Measurements from ENCODE around the gene PRUNE2. TPM values are rescaled to one million over a fixed set of nuclear protein-coding genes. Genes with fewer than 3 reads are reported as not detected.

PRUNE2 gene
- total RNA-seq, 1 experiment from 2014 or later = 0.59 TPM

GRCh38 chr9:76567086-76567485 lies 338.8 kb downstream of the PRUNE2 start (continued):
- TF ChIP-seq, protein P1, sequence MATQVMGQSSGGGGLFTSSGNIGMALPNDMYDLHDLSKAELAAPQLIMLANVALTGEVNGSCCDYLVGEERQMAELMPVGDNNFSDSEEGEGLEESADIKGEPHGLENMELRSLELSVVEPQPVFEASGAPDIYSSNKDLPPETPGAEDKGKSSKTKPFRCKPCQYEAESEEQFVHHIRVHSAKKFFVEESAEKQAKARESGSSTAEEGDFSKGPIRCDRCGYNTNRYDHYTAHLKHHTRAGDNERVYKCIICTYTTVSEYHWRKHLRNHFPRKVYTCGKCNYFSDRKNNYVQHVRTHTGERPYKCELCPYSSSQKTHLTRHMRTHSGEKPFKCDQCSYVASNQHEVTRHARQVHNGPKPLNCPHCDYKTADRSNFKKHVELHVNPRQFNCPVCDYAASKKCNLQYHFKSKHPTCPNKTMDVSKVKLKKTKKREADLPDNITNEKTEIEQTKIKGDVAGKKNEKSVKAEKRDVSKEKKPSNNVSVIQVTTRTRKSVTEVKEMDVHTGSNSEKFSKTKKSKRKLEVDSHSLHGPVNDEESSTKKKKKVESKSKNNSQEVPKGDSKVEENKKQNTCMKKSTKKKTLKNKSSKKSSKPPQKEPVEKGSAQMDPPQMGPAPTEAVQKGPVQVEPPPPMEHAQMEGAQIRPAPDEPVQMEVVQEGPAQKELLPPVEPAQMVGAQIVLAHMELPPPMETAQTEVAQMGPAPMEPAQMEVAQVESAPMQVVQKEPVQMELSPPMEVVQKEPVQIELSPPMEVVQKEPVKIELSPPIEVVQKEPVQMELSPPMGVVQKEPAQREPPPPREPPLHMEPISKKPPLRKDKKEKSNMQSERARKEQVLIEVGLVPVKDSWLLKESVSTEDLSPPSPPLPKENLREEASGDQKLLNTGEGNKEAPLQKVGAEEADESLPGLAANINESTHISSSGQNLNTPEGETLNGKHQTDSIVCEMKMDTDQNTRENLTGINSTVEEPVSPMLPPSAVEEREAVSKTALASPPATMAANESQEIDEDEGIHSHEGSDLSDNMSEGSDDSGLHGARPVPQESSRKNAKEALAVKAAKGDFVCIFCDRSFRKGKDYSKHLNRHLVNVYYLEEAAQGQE (IDR thresholded peaks at IDR 0.05; ENCODE audit: low read depth) = no peak
- no peak for TF ChIP-seq CBX3 (IDR thresholded peaks at IDR 0.05; ENCODE audit: low read depth)
- no peak for TF ChIP-seq SP1 (IDR thresholded peaks at IDR 0.05; ENCODE audit: low read depth)
- no peak for TF ChIP-seq EZH2 (IDR thresholded peaks at IDR 0.05)
- no peak for TF ChIP-seq SIN3A (IDR thresholded peaks at IDR 0.05; ENCODE audit: low read depth)
- TF ChIP-seq ELF1 (IDR thresholded peaks at IDR 0.05; ENCODE audit: borderline replicate concordance, low read depth) = no peak
- no peak for TF ChIP-seq FOSL1 (IDR thresholded peaks at IDR 0.05; ENCODE audit: low read depth)

GRCh38 chr9:76564297-76564696 lies 341.6 kb downstream of the PRUNE2 start:
- H4K20me1 ChIP-seq (ENCODE audit: insufficient read depth) = no peaks in the 10 kb centered on the region

More at GRCh38 chr9:76564297-76564696, 341.6 kb downstream of the PRUNE2 start:
- DNase-seq (ENCODE audit: low read depth, low spot score) = no peak
- H3K36me3 ChIP-seq (ENCODE audit: control insufficient read depth in 1 of 2, insufficient read depth in 2 of 2, low read length in 2 of 2) = no peaks in the 10 kb centered on the region
- no TSS peak for BruUV-seq (replicated peaks)
- H2AFZ ChIP-seq (ENCODE audit: low read depth, low read length, poor library complexity, severe bottlenecking) = no peak overlapping the region
- no peak overlapping the region for H3K27ac ChIP-seq (ENCODE audit: low read depth, low read length)
- H3K27me3 ChIP-seq (ENCODE audit: insufficient read depth, low read length) = no peaks in the 10 kb centered on the region
- no peaks in the 10 kb centered on the region for H3K4me1 ChIP-seq (ENCODE audit: control insufficient read depth in 1 of 2, insufficient read depth in 2 of 2, low read length in 2 of 2)
- ATAC-seq = no peak
- no peak overlapping the region for H3K4me2 ChIP-seq (ENCODE audit: low read length)
- TF ChIP-seq SP1 (IDR thresholded peaks at IDR 0.05; ENCODE audit: low read depth) = no peak
- TF ChIP-seq ELF1 (IDR thresholded peaks at IDR 0.05; ENCODE audit: borderline replicate concordance, low read depth) = no peak
- TF ChIP-seq, protein P2, sequence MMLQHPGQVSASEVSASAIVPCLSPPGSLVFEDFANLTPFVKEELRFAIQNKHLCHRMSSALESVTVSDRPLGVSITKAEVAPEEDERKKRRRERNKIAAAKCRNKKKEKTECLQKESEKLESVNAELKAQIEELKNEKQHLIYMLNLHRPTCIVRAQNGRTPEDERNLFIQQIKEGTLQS (IDR thresholded peaks at IDR 0.05) = no peak
- no peak for TF ChIP-seq RAD21 (IDR thresholded peaks at IDR 0.05; ENCODE audit: low read depth)
- TF ChIP-seq SIN3A (IDR thresholded peaks at IDR 0.05; ENCODE audit: low read depth) = no peak
- no peak for TF ChIP-seq ZNF274 (IDR thresholded peaks at IDR 0.05; ENCODE audit: low read depth, low read length)
- no peak for TF ChIP-seq EZH2 (IDR thresholded peaks at IDR 0.05)
- TF ChIP-seq, protein P3, sequence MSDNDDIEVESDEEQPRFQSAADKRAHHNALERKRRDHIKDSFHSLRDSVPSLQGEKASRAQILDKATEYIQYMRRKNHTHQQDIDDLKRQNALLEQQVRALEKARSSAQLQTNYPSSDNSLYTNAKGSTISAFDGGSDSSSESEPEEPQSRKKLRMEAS (IDR thresholded peaks at IDR 0.05) = no peak
- TF ChIP-seq FOSL1 (IDR thresholded peaks at IDR 0.05; ENCODE audit: low read depth) = no peak
- TF ChIP-seq, protein P1 (IDR thresholded peaks at IDR 0.05; ENCODE audit: low read depth) = no peak
- TF ChIP-seq, protein P4, sequence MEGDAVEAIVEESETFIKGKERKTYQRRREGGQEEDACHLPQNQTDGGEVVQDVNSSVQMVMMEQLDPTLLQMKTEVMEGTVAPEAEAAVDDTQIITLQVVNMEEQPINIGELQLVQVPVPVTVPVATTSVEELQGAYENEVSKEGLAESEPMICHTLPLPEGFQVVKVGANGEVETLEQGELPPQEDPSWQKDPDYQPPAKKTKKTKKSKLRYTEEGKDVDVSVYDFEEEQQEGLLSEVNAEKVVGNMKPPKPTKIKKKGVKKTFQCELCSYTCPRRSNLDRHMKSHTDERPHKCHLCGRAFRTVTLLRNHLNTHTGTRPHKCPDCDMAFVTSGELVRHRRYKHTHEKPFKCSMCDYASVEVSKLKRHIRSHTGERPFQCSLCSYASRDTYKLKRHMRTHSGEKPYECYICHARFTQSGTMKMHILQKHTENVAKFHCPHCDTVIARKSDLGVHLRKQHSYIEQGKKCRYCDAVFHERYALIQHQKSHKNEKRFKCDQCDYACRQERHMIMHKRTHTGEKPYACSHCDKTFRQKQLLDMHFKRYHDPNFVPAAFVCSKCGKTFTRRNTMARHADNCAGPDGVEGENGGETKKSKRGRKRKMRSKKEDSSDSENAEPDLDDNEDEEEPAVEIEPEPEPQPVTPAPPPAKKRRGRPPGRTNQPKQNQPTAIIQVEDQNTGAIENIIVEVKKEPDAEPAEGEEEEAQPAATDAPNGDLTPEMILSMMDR (IDR thresholded peaks at IDR 0.05 in 2 of 3, conservative IDR thresholded peaks at IDR 0.05 in 1 of 3; ENCODE audit: borderline replicate concordance in 1 of 3, insufficient read depth in 1 of 3, low read depth in 2 of 3, low read length in 2 of 3) = no peak
- no peak for TF ChIP-seq JUND (IDR thresholded peaks at IDR 0.05)
- POLR2A ChIA-PET = no interaction called here
- H3K9ac ChIP-seq (ENCODE audit: low read length) = no peak overlapping the region
- CTCF ChIA-PET = no interaction called here
- RAD21 ChIA-PET (ENCODE audit: low non-redundant PET in 1 of 2, low total read pairs in 2 of 2, uncharacterized antibody in 2 of 2, unreplicated experiment in 2 of 2) = no interaction called here
- intact Hi-C loops (cut with micrococcal nuclease) = no loop called here
- H3K4me3 ChIP-seq (replicated peaks in 1 of 2; ENCODE audit: low read depth in 1 of 2, low read length in 2 of 2) = no peak overlapping the region
- H3K79me2 ChIP-seq (ENCODE audit: insufficient read depth, low read length) = no peaks in the 10 kb centered on the region
- H3K9me2 ChIP-seq (ENCODE audit: insufficient read depth) = no peaks in the 10 kb centered on the region
- no peaks in the 10 kb centered on the region for H3K9me3 ChIP-seq (ENCODE audit: control insufficient read depth in 1 of 2, insufficient read depth in 1 of 2, low read depth in 1 of 2, low read length in 2 of 2)

All from HCT116 (cell line).